ENCODE data around the gene NDUFV3. TPM values are rescaled to one million over a fixed set of nuclear protein-coding genes. Genes with fewer than 3 reads are reported as not detected.
"Not testable (repeated sequence)": the region's sequence is repeated elsewhere in the genome, so short reads cannot be mapped to it uniquely, and the experiment has no call there.

Gene NDUFV3
- 25.3 TPM for total RNA-seq

- FAIRE-seq (no peak), DNase-seq (ENCODE audit: low spot score in 2 of 2) (peak; percentile 94 to 96)
Observed at GRCh38 chr21:42892931-42893755, at the start of gene NDUFV3. Gene NDUFV3, plus strand, starts transcription at chr21:42893309. Its CDS starts 25 bp downstream, at chr21:42893334.

- DNase-seq (ENCODE audit: low spot score in 2 of 2), result no peak
- no peak for FAIRE-seq
Observed at GRCh38 chr21:42844411-42845113, 48.5 kb upstream of the NDUFV3 start.

GRCh38 chr21:42845296-42845965 is 47.7 kb upstream of the NDUFV3 start:
- FAIRE-seq (no peak), DNase-seq (ENCODE audit: low spot score in 2 of 2) (no peak)

- DNase-seq (ENCODE audit: low spot score in 2 of 2), result no peak
- FAIRE-seq, result no peak
Observed at GRCh38 chr21:42846221-42846620, 46.9 kb upstream of the NDUFV3 start.

GRCh38 chr21:42847051-42847707 is 45.9 kb upstream of the NDUFV3 start:
- no peak for DNase-seq (ENCODE audit: low spot score in 2 of 2)
- no peak for FAIRE-seq

GRCh38 chr21:42847726-42848125 is 45.4 kb upstream of the NDUFV3 start:
- no peak for DNase-seq (ENCODE audit: low spot score in 2 of 2)
- no peak for FAIRE-seq

GRCh38 chr21:42848144-42848931 is 44.8 kb upstream of the NDUFV3 start:
- not testable (repeated sequence) for FAIRE-seq; DNase-seq (ENCODE audit: low spot score in 2 of 2)

- DNase-seq (ENCODE audit: low spot score in 2 of 2) (no peak), FAIRE-seq (no peak)
Observed at GRCh38 chr21:42848932-42849758, 44.0 kb upstream of the NDUFV3 start.

GRCh38 chr21:42849759-42850412 is 43.2 kb upstream of the NDUFV3 start:
- FAIRE-seq (no peak), DNase-seq (ENCODE audit: low spot score in 2 of 2) (no peak)

GRCh38 chr21:42850463-42850862 is 42.6 kb upstream of the NDUFV3 start:
- DNase-seq (ENCODE audit: low spot score in 2 of 2), result no peak
- FAIRE-seq, result no peak

GRCh38 chr21:42850866-42851391 is 42.2 kb upstream of the NDUFV3 start:
- DNase-seq (ENCODE audit: low spot score in 2 of 2) (no peak), FAIRE-seq (no peak)

GRCh38 chr21:42851812-42852665 is 41.1 kb upstream of the NDUFV3 start:
- no peak for DNase-seq (ENCODE audit: low spot score in 2 of 2)
- no peak for FAIRE-seq

GRCh38 chr21:42852925-42853570 is 40.1 kb upstream of the NDUFV3 start:
- DNase-seq (ENCODE audit: low spot score in 2 of 2), result no peak
- FAIRE-seq, result no peak

- no peak for DNase-seq (ENCODE audit: low spot score in 2 of 2)
- FAIRE-seq, result no peak
Observed at GRCh38 chr21:42853621-42854020, 39.5 kb upstream of the NDUFV3 start.

- no peak for DNase-seq (ENCODE audit: low spot score in 2 of 2)
- FAIRE-seq, result no peak
Observed at GRCh38 chr21:42854246-42855010, 38.7 kb upstream of the NDUFV3 start.
